ENCODE measurements around the gene THRB. TPM values are rescaled to one million over a fixed set of nuclear protein-coding genes. Genes with fewer than 3 reads are reported as not detected.
A peak's percentile ranks its signal among the peaks of the same experiment; 100 is the strongest.

The THRB gene
- polyA plus RNA-seq, 1 experiment = 0.83 TPM

GRCh38 chr3:24086206-24086605 is 408.4 kb downstream of the THRB start:
- POLR2A ChIA-PET = no interaction called here
- no peak for DNase-seq (ENCODE audit: low read depth)
- CTCF ChIA-PET = no interaction called here
- Histone ChIP-seq H3K27me3 (ENCODE audit: control insufficient read depth, insufficient read depth, low read length) (no peaks in the 10 kb centered on the region), H3K4me3 (ENCODE audit: low read depth, low read length) (no peak overlapping the region), H3K36me3 (ENCODE audit: control insufficient read depth, insufficient read depth, low read length) (no peaks in the 10 kb centered on the region)
- TF ChIP-seq, protein P1, sequence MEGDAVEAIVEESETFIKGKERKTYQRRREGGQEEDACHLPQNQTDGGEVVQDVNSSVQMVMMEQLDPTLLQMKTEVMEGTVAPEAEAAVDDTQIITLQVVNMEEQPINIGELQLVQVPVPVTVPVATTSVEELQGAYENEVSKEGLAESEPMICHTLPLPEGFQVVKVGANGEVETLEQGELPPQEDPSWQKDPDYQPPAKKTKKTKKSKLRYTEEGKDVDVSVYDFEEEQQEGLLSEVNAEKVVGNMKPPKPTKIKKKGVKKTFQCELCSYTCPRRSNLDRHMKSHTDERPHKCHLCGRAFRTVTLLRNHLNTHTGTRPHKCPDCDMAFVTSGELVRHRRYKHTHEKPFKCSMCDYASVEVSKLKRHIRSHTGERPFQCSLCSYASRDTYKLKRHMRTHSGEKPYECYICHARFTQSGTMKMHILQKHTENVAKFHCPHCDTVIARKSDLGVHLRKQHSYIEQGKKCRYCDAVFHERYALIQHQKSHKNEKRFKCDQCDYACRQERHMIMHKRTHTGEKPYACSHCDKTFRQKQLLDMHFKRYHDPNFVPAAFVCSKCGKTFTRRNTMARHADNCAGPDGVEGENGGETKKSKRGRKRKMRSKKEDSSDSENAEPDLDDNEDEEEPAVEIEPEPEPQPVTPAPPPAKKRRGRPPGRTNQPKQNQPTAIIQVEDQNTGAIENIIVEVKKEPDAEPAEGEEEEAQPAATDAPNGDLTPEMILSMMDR (IDR thresholded peaks at IDR 0.05; ENCODE audit: insufficient read depth, low read depth, low read length) = no peak

DNA sequence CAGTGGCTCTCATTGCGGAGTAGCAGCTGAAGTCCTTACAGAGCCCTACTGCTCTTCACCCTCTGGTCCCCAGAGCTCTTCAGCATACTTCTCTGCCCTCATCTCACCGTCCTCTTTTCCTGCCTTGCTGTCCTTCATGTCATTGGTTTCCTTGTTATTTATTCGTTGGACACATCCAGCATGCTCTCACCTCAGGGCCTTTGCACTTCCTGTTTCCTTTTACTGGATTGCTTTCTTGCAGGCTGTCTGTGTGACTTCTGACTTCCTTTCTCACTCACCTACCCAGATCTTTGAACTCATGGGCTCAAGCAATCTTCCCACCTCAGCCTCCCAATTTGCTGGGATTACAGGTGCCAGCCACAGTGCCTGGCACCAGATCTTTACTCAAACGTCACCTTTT is 422.5 kb downstream of the THRB start:
- Histone ChIP-seq H3K4me3 (ENCODE audit: low read depth, low read length) (no peak overlapping the region), H3K27me3 (ENCODE audit: control insufficient read depth, insufficient read depth, low read length) (no peaks in the 10 kb centered on the region), H3K36me3 (ENCODE audit: control insufficient read depth, insufficient read depth, low read length) (no peaks in the 10 kb centered on the region)
- no peak for DNase-seq (ENCODE audit: low read depth)
- POLR2A ChIA-PET = no interaction called here
- CTCF ChIA-PET = interaction anchor here (1.0 kb wide), 1 partner anchor 73 kb away, joined by 3 read pairs; no protein-coding TSS in a partner anchor
- TF ChIP-seq, protein P1 (IDR thresholded peaks at IDR 0.05; ENCODE audit: insufficient read depth, low read depth, low read length) = no peak

- ChIA-PET POLR2A (no interaction called here), CTCF (interaction anchor here (1.0 to 1.1 kb wide), 3 partner anchors 17 to 168 kb away, joined by 3 read pairs; no protein-coding TSS in a partner anchor)
- H3K36me3 ChIP-seq (ENCODE audit: control insufficient read depth, insufficient read depth, low read length) = no peaks in the 10 kb centered on the region
- H3K27me3 ChIP-seq (ENCODE audit: control insufficient read depth, insufficient read depth, low read length) = no peaks in the 10 kb centered on the region
- TF ChIP-seq, protein P1 (IDR thresholded peaks at IDR 0.05; ENCODE audit: insufficient read depth, low read depth, low read length) = peak; percentile 30
- no peak for DNase-seq (ENCODE audit: low read depth)
- H3K4me3 ChIP-seq (ENCODE audit: low read depth, low read length) = no peak overlapping the region
These were observed 425.6 kb downstream of the THRB start for GRCh38 chr3:24069045-24069444.

DNA sequence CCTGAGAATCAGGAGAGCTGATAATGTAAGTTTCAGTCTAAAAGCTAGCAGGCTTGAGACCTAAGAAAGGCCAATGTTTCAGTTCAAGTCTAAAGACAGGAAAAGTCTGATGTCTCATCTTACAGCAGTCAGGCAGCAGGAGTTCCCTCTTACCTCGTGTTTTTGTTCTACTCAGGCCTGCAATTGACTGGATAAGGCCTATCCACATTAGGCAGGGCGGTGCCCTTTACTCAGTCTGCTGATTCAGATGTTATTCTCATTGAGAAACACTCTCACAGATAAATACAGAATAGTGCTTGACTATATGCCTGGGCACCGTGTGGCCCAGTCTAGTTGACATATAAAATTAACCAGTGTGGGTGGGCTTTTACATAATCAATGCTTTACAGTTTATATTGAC is 427.2 kb downstream of the THRB start:
- no peak overlapping the region for H3K4me3 ChIP-seq (ENCODE audit: low read depth, low read length)
- H3K27me3 ChIP-seq (ENCODE audit: control insufficient read depth, insufficient read depth, low read length) = no peaks in the 10 kb centered on the region
- ChIA-PET CTCF (interaction anchor here (1.6 to 2.1 kb wide), 3 partner anchors 18 to 171 kb away, joined by 3 to 5 read pairs (median 4); no protein-coding TSS in a partner anchor), POLR2A (no interaction called here)
- no peaks in the 10 kb centered on the region for H3K36me3 ChIP-seq (ENCODE audit: control insufficient read depth, insufficient read depth, low read length)
- DNase-seq (ENCODE audit: low read depth) = no peak
- TF ChIP-seq, protein P1 (IDR thresholded peaks at IDR 0.05; ENCODE audit: insufficient read depth, low read depth, low read length) = no peak

Small RNA genes within 50 kb of the gene (small RNA-seq; reads per million reads assigned to genes)
- not detected for gene MIR4792 (ENCODE audit: insufficient read length, low read depth, low replicate concordance)
